Right lobe of liver (tissue), 6 donors: ENCODE measurements around the gene LINC01488. TPM values are rescaled to one million over a fixed set of nuclear protein-coding genes. Genes with fewer than 3 reads are reported as not detected.

Experiments
- ATAC-seq, 4 donors: fragments of 200-7000 bp; cut with Tn5 transposase; one replicate each; pipeline ENCODE4 v1.9.1; 2020; ENCODE audit warnings: mild to moderate bottlenecking in 4 of 4, moderate library complexity in 4 of 4
- DNase-seq, 3 donors: peaks; one replicate each; pipeline ENCODE4 v3.0.0-alpha.2; 2020
- H3K27ac ChIP-seq, 3 donors: fragments of 200-600 bp; one replicate each; pipeline ENCODE4 v1.8.0; 2022
- H3K27me3 ChIP-seq, 2 donors: fragments of 200-600 bp; one replicate each; pipeline ENCODE4 v1.8.0; 2022
- H3K36me3 ChIP-seq, 4 donors: fragments of 200-600 bp; sonication (generic) in 1 of 4; one replicate each; pipeline versions ENCODE4 v1.5.1 to v1.8.0; 2017 to 2022; ENCODE audit warnings: control low read depth in 1 of 4
- H3K4me1 ChIP-seq, 4 donors: fragments of 200-600 bp; sonication (generic) in 1 of 4; one replicate each; pipeline versions ENCODE4 v1.5.1 to v1.8.0; 2017 to 2022; ENCODE audit warnings: control low read depth in 1 of 4
- H3K4me3 ChIP-seq, 3 donors: fragments of 200-600 bp; one replicate each; pipeline ENCODE4 v1.8.0; 2022
- H3K9me3 ChIP-seq, 4 donors: fragments of 200-600 bp; sonication (generic) in 1 of 4; one replicate each; pipeline versions ENCODE4 v1.5.1 to v1.8.0; 2017 to 2022; ENCODE audit warnings: control low read depth in 1 of 4
- POLR2A ChIP-seq: fragments of 450-650 bp; IDR thresholded peaks from one replicate; pipeline ENCODE4 v1.6.1; 2017; ENCODE audit warnings: antibody characterized with exemption, mild to moderate bottlenecking
- WGBS: methylation state at CpG from one replicate; pipeline ENCODE4 v1.1.6; 2018; ENCODE audit warnings: low coverage, low lambda C conversion rate; ENCODE audit not compliant: insufficient coverage; ENCODE audit errors: missing lambda C conversion rate; 5-methylcytosine and 5-hydroxymethylcytosine counted together
- intact Hi-C, 2 donors: fragments of 100-400 bp; cut with DNase I; formaldehyde crosslinking; loops; one replicate each; pipeline versions ENCODE4 v1.11.2 to v1.14.1; 2022
- total RNA-seq, 6 experiments: library from RNA; depleted of rRNA in 2 of 6; stranded (reverse); fragments of >200 nt in 2 of 6; fragmentation: NEBNext Ultra II Directional in 3 of 6; extraction: Animal tissue kit (Norgen Biotek cat#: 25700) in 3 of 6; gene quantifications; one replicate each; pipeline versions ENCODE4 v1.1.0 to v1.2.4, GENCODE V29; 2016 to 2023
- TF ChIP-seq, protein P1 (sequence below), 4 donors: fragments of 200-600 bp in 3 of 4; fragments of 450-650 bp in 1 of 4; IDR thresholded peaks; one replicate each; pipeline versions ENCODE4 v1.5.1 to v1.8.0; 2016 to 2022; ENCODE audit warnings: antibody characterized with exemption in 4 of 4, mild to moderate bottlenecking in 2 of 4
- donor health status: DM: no; HTN: yes; CAD: no.
- donor health status: DM: no; HTN: no; CAD: no.
- donor health status: DM: no; HTN: no; CAD: no.
- donor health status: DM: no; HTN: yes; CAD: no.
- donor health status: DM: no; HTN: yes; CAD: no.

LINC01488 gene
- total RNA-seq, 6 experiments from 2014 or later, result 0.63 to 22.9 (median 1.1) TPM; not detected in 1

GRCh38 chr11:69444381-69445130 is 36.9 kb upstream of the LINC01488 start:
- 83% methylated on average over 15 of the region's 32 CpGs for WGBS
- no peak for TF ChIP-seq POLR2A
- TF ChIP-seq, protein P1, sequence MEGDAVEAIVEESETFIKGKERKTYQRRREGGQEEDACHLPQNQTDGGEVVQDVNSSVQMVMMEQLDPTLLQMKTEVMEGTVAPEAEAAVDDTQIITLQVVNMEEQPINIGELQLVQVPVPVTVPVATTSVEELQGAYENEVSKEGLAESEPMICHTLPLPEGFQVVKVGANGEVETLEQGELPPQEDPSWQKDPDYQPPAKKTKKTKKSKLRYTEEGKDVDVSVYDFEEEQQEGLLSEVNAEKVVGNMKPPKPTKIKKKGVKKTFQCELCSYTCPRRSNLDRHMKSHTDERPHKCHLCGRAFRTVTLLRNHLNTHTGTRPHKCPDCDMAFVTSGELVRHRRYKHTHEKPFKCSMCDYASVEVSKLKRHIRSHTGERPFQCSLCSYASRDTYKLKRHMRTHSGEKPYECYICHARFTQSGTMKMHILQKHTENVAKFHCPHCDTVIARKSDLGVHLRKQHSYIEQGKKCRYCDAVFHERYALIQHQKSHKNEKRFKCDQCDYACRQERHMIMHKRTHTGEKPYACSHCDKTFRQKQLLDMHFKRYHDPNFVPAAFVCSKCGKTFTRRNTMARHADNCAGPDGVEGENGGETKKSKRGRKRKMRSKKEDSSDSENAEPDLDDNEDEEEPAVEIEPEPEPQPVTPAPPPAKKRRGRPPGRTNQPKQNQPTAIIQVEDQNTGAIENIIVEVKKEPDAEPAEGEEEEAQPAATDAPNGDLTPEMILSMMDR (IDR thresholded peaks at IDR 0.05), result peak in 1 of 4 donors; percentile 19
- intact Hi-C loops, result no loop called here

DNA sequence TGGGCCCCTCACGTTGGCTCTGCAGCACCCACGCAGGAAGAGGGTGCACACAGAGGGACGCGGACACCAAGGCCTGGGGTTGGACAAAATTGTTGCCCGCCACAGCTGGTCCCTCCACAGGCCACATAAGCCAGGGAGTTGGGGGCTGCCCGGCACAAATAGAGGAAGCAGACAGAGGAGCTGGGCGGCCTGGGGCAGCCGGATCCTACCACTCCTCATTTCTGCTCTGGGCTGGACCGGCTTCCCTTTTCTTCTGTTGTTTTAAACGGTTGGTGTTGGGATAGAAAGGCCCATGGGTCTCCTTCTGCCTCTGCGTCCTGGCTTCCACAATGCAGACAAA is 36.4 kb upstream of the LINC01488 start:
- Histone ChIP-seq H3K4me1 (peaks cover 0 to 16% (median 3%) of the 10 kb centered on the region in 4 donors), H3K27ac (no peak overlapping the region), H3K36me3 (no peaks in the 10 kb centered on the region), H3K27me3 (no peaks in the 10 kb centered on the region), H3K4me3 (no peak overlapping the region), H3K9me3 (no peaks in the 10 kb centered on the region)
- WGBS, result 65% methylated on average over 6 of the region's 11 CpGs
- intact Hi-C loops, result no loop called here
- DNase-seq, result peak in 2 of 3 donors; percentile 33 to 53
- ATAC-seq, result peak in 1 of 4 donors; percentile 12
- TF ChIP-seq, protein P1 (IDR thresholded peaks at IDR 0.05), result no peak
- TF ChIP-seq POLR2A, result no peak

More at GRCh38 chr11:69444381-69445130, 36.9 kb upstream of the LINC01488 start:
- Histone ChIP-seq H3K4me1 (peaks cover 0 to 15% (median 3%) of the 10 kb centered on the region in 4 donors), H3K27ac (peak overlapping the region in 2 of 3 donors; percentile 13 to 27), H3K36me3 (no peaks in the 10 kb centered on the region), H3K9me3 (no peaks in the 10 kb centered on the region), H3K27me3 (no peaks in the 10 kb centered on the region), H3K4me3 (no peak overlapping the region)
- ATAC-seq, result peak in 3 of 4 donors; percentile 2 to 24 (median 11)
- DNase-seq, result peak in 1 of 3 donors; percentile 59

GRCh38 chr11:69446108-69446507 is 35.4 kb upstream of the LINC01488 start:
- DNase-seq, result peak in 2 of 3 donors; percentile 15 to 34
- no peak for ATAC-seq
- intact Hi-C loops, result no loop called here
- H3K27me3 ChIP-seq, result no peaks in the 10 kb centered on the region
- peaks cover 0 to 16% (median 3%) of the 10 kb centered on the region in 4 donors for H3K4me1 ChIP-seq
- TF ChIP-seq POLR2A, result no peak
- TF ChIP-seq, protein P1 (IDR thresholded peaks at IDR 0.05), result no peak
- H3K4me3 ChIP-seq, result no peak overlapping the region
- 58% methylated on average over 4 of the region's 11 CpGs for WGBS
- no peaks in the 10 kb centered on the region for H3K36me3 ChIP-seq
- no peaks in the 10 kb centered on the region for H3K9me3 ChIP-seq
- no peak overlapping the region for H3K27ac ChIP-seq

- no peak overlapping the region for H3K4me3 ChIP-seq
- no peak for TF ChIP-seq POLR2A
- TF ChIP-seq, protein P1 (IDR thresholded peaks at IDR 0.05), result no peak
- ATAC-seq, result no peak
- no peaks in the 10 kb centered on the region for H3K9me3 ChIP-seq
- intact Hi-C loops, result no loop called here
- 52% methylated on average over 6 of the region's 7 CpGs for WGBS
- DNase-seq, result peak in 2 of 3 donors; percentile 3 to 30
- no peak overlapping the region for H3K27ac ChIP-seq
- no peaks in the 10 kb centered on the region for H3K27me3 ChIP-seq
- H3K4me1 ChIP-seq, result peaks cover 0 to 14% (median 2%) of the 10 kb centered on the region in 4 donors
- no peaks in the 10 kb centered on the region for H3K36me3 ChIP-seq
Measured at GRCh38 chr11:69447786-69448185, 33.7 kb upstream of the LINC01488 start.
